ENCODE data around the gene FMO1. TPM values are rescaled to one million over a fixed set of nuclear protein-coding genes. Genes with fewer than 3 reads are reported as not detected.

Gene FMO1
- total RNA-seq, 4 donors from 2014 or later = 13.2 to 59.9 (median 36.2) TPM

DNA sequence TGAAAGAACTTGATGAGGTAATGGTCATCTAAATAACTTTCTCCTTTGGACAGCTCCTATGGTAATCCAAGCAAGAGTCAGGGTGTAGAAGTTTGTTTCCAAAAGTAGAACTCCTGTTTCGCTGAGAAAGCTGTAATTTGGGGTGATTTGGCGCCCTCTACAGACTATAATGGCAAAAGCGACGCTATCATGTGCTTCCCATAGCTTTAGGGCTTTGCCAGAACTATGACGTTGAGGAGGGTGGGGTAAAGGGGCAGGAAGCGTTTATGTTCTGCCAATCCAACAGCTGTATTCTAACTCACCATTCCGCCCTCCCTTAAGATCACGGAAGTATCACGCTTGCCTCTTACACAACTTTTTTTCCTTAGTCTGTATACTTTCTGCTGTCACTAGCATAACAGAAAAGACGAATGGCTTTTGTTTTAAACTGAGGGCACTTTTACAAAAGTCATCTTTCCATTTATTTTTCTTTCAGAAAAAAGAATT is 65.6 kb downstream of the FMO1 start, which contains the start of gene FMO4:
Gene FMO4, plus strand, starts transcription at position 349 of the 486 bp plus-strand sequence. CDS start 5,643 bp downstream, outside the sequence.
- peak within 1 kb of the TSS; percentile 43 to 75 (median 68) for H3K27ac ChIP-seq
- no peaks in the 10 kb centered on the region for H3K9me3 ChIP-seq
- TF ChIP-seq, protein P1, sequence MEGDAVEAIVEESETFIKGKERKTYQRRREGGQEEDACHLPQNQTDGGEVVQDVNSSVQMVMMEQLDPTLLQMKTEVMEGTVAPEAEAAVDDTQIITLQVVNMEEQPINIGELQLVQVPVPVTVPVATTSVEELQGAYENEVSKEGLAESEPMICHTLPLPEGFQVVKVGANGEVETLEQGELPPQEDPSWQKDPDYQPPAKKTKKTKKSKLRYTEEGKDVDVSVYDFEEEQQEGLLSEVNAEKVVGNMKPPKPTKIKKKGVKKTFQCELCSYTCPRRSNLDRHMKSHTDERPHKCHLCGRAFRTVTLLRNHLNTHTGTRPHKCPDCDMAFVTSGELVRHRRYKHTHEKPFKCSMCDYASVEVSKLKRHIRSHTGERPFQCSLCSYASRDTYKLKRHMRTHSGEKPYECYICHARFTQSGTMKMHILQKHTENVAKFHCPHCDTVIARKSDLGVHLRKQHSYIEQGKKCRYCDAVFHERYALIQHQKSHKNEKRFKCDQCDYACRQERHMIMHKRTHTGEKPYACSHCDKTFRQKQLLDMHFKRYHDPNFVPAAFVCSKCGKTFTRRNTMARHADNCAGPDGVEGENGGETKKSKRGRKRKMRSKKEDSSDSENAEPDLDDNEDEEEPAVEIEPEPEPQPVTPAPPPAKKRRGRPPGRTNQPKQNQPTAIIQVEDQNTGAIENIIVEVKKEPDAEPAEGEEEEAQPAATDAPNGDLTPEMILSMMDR (IDR thresholded peaks at IDR 0.05) = peak; percentile 44 to 98 (median 91)
- peak; percentile 29 to 86 for TF ChIP-seq POLR2A (IDR thresholded peaks at IDR 0.05)
- peaks cover 0 to 5% (median 0%) of the 10 kb centered on the region in 3 donors for H3K36me3 ChIP-seq
- H3K4me1 ChIP-seq = peaks cover 0 to 5% (median 0%) of the 10 kb centered on the region in 4 donors
- peak; percentile 61 to 95 (median 76) for DNase-seq
- no peaks in the 10 kb centered on the region for H3K27me3 ChIP-seq
- peak within 1 kb of the TSS in 3 of 4 donors; percentile 3 to 52 (median 45) for H3K4me3 ChIP-seq

DNA sequence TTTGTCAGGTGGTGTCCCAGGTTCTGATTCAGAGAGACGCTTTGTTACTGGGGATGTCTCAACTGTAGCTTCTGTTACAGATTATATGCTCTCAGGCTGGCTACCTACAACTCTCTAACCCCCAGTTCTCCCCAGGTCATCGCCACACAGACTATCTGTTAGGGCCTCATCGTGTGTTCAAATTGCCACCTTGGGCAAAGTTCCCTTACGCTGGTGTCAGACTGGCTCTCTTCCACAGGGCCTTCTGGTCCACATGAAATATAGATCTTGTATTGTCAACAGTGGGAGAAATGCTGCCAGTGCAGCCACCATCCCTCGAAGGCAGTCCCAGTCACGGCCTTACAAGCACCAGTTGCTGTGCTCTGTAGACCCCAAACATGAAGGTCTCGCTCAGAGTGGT is 81.0 kb downstream of the FMO1 start:
- H3K27ac ChIP-seq = no peak overlapping the region
- H3K9me3 ChIP-seq = no peaks in the 10 kb centered on the region
- TF ChIP-seq, protein P1 (IDR thresholded peaks at IDR 0.05) = no peak
- no peak for TF ChIP-seq POLR2A (IDR thresholded peaks at IDR 0.05)
- H3K27me3 ChIP-seq = no peaks in the 10 kb centered on the region
- H3K4me3 ChIP-seq = no peak overlapping the region
- H3K36me3 ChIP-seq = peaks cover 0 to 8% (median 0%) of the 10 kb centered on the region in 3 donors
- H3K4me1 ChIP-seq = no peaks in the 10 kb centered on the region
- no peak for DNase-seq

DNA sequence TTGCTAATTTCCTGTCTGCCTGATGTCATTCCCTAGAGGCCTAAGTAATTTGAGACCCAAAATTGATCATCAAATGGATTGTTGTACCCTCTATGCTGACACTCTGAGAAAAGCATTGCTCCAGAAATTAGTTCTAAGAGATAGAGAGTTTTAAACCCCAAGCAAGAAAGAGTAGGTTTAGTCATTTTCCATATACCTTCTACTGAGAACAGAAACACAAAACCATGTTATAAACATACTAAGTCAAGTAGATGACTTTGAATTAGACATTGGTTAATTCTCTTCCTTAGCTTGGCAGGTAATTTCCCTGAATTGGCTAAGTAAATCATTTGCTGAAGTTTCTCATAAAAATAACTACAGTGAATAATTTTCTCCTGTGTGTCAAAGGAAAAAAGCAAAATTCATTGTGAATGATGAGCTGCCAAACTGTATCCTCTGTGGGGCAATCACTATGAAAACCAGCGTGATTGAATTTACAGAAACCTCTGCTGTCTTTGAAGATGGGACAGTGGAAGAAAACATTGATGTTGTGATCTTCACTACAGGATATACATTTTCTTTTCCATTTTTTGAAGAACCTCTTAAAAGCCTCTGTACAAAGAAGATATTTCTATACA is 85.8 kb downstream of the FMO1 start:
- DNase-seq = no peak
- Histone ChIP-seq H3K4me1 (no peaks in the 10 kb centered on the region), H3K9me3 (no peaks in the 10 kb centered on the region), H3K36me3 (peaks cover 0 to 5% (median 0%) of the 10 kb centered on the region in 3 donors), H3K4me3 (no peak overlapping the region), H3K27me3 (no peaks in the 10 kb centered on the region), H3K27ac (no peak overlapping the region)
- TF ChIP-seq, protein P1 (IDR thresholded peaks at IDR 0.05) = no peak
- TF ChIP-seq POLR2A (IDR thresholded peaks at IDR 0.05) = no peak

Small RNAs within 50 kb of the gene (small RNA-seq; reads per million reads assigned to genes)
- 0 reads per million in 2 donors for gene RF00019

Other genes with a start within 250 kb of the FMO1 start
- gene FMO3, start 157.6 kb upstream of the FMO1 start, total RNA-seq = 10 to 100 TPM in 1 of 4 donors, 1 to 10 TPM in 1, not detected in 2; 3.2 to 14.0 TPM
- 1 to 10 TPM; 1.4 to 7.2 (median 4.1) TPM for gene FMO2, start 63.2 kb upstream of the FMO1 start, total RNA-seq
- 10 to 100 TPM in 3 of 4 donors, 1 to 10 TPM in 1; 9.9 to 33.8 (median 23.1) TPM for gene FMO4, start 65.7 kb downstream of the FMO1 start, total RNA-seq
- 100 to 1,000 TPM in 3 of 4 donors, 10 to 100 TPM in 1; 94.4 to 233 (median 125) TPM for gene PRRC2C, start 237.0 kb downstream of the FMO1 start, total RNA-seq

Measured in Peyer's patch (tissue), 4 donors.